Measurements from ENCODE around the gene TMEM271.

GRCh38 chr4:525660-526059 is 50.4 kb downstream of the TMEM271 start:
- TF ChIP-seq RAD21 (IDR thresholded peaks at IDR 0.05; ENCODE audit: insufficient read depth, low read depth, low read length) (no peak), CHD2 (IDR thresholded peaks at IDR 0.05; ENCODE audit: borderline replicate concordance, low read depth, low read length) (no peak), MEF2A (IDR thresholded peaks at IDR 0.05; ENCODE audit: insufficient read depth, low read depth, low read length) (no peak), CTCF (IDR thresholded peaks at IDR 0.05 in 2 of 3, conservative IDR thresholded peaks at IDR 0.05 in 1 of 3; ENCODE audit: control insufficient read depth in 2 of 3, extremely low read depth in 1 of 3, insufficient read depth in 1 of 3, low read depth in 3 of 3, low read length in 3 of 3) (no peak), SMC3 (IDR thresholded peaks at IDR 0.05; ENCODE audit: borderline replicate concordance, low read length) (no peak), ZNF274 (IDR thresholded peaks at IDR 0.05; ENCODE audit: insufficient read depth, insufficient read length) (no peak), NFIC (IDR thresholded peaks at IDR 0.05; ENCODE audit: low read depth, low read length) (no peak)
